Ishikawa (cell line): ENCODE data around the gene ETHE1.

ENCODE experiments used
- EP300 ChIP-seq: IDR thresholded peaks from 2 replicates; pipeline ENCODE4 v1.6.1; 2012; ENCODE audit warnings: borderline replicate concordance
- RAD21 ChIP-seq: IDR thresholded peaks from 2 replicates; pipeline ENCODE4 v1.6.1; 2012; ENCODE audit warnings: low read depth
- TAF1 ChIP-seq: IDR thresholded peaks from 2 replicates; pipeline ENCODE4 v1.6.1; 2012; ENCODE audit warnings: low read depth, mild to moderate bottlenecking
- TCF12 ChIP-seq: IDR thresholded peaks from 2 replicates; pipeline ENCODE4 v1.6.1; 2012; ENCODE audit warnings: low read depth
- ZBTB7A ChIP-seq: IDR thresholded peaks from 2 replicates; pipeline ENCODE4 v1.6.1; 2012; ENCODE audit warnings: low read depth
- TF ChIP-seq, protein P1 (sequence below): IDR thresholded peaks from 2 replicates; pipeline ENCODE4 v1.6.1; 2012
- TF ChIP-seq, protein P2 (sequence below): IDR thresholded peaks from 2 replicates; pipeline ENCODE4 v1.6.1; 2012

DNA sequence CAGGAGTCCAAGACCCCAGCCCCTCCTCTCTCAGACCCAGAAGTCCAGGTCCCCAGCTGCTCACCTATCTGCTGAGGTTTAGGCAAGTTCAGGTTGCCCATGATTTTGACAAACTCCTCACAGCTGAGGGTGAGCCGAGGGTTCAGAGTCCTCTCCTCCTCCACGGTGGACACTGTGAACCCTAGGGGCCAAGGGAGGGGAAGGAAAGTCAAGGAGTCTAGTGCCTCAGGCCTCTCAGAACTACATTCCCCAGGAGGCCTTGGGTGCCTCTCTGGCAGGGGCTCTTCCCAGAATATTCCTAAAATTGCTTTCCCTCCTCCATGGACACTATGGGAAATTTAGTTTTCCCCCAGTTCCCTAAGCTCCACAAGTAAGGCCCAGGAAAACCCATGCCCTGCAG, 19.1 kb downstream of the ETHE1 start:
- TF ChIP-seq TCF12 (no peak), EP300 (no peak), ZBTB7A (no peak), TAF1 (no peak), RAD21 (no peak)
- TF ChIP-seq, protein P1, sequence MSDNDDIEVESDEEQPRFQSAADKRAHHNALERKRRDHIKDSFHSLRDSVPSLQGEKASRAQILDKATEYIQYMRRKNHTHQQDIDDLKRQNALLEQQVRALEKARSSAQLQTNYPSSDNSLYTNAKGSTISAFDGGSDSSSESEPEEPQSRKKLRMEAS, result no peak
- TF ChIP-seq, protein P2, sequence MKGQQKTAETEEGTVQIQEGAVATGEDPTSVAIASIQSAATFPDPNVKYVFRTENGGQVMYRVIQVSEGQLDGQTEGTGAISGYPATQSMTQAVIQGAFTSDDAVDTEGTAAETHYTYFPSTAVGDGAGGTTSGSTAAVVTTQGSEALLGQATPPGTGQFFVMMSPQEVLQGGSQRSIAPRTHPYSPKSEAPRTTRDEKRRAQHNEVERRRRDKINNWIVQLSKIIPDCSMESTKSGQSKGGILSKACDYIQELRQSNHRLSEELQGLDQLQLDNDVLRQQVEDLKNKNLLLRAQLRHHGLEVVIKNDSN, result no peak
